GM23248 (cell line): ENCODE measurements around the gene TNMD. TPM values are rescaled to one million over a fixed set of nuclear protein-coding genes. Genes with fewer than 3 reads are reported as not detected.

Experiments used
- DNase-seq: peaks from one replicate; pipeline ENCODE4 v3.0.0-alpha.2; 2015
- H2AFZ ChIP-seq: fragments of 200-600 bp; sonication (generic); 2 replicates; pipeline ENCODE4 v1.6.1; 2016; ENCODE audit warnings: antibody characterized with exemption
- H3F3A ChIP-seq: fragments of 200-600 bp; sonication (generic); 2 replicates; pipeline ENCODE4 v1.6.1; 2016; ENCODE audit warnings: mild to moderate bottlenecking, antibody characterized with exemption, mixed run types; ENCODE audit not compliant: insufficient read depth
- H3K27ac ChIP-seq: fragments of 200-600 bp; sonication (generic); 2 replicates; pipeline ENCODE4 v1.5.1; 2016; ENCODE audit warnings: mild to moderate bottlenecking
- H3K27me3 ChIP-seq: fragments of 200-600 bp; sonication (generic); replicated peaks from 2 replicates; pipeline ENCODE4 v1.6.1; 2016; ENCODE audit warnings: mild to moderate bottlenecking; ENCODE audit not compliant: insufficient read depth
- H3K36me3 ChIP-seq: fragments of 200-600 bp; sonication (generic); 2 replicates; pipeline ENCODE4 v1.6.1; 2016; ENCODE audit warnings: low read depth, mild to moderate bottlenecking
- H3K4me1 ChIP-seq: fragments of 200-600 bp; sonication (generic); 2 replicates; pipeline ENCODE4 v1.6.1; 2016; ENCODE audit warnings: mild to moderate bottlenecking; ENCODE audit not compliant: insufficient read depth
- H3K4me2 ChIP-seq: fragments of 200-600 bp; sonication (generic); one replicate; pipeline ENCODE4 v1.6.1; 2016; ENCODE audit warnings: mild to moderate bottlenecking; ENCODE audit not compliant: unreplicated experiment
- H3K4me3 ChIP-seq: fragments of 200-600 bp; sonication (generic); 2 replicates; pipeline ENCODE4 v1.5.1; 2016; ENCODE audit warnings: mild to moderate bottlenecking
- H3K79me2 ChIP-seq: fragments of 200-600 bp; sonication (generic); 2 replicates; pipeline ENCODE4 v1.6.1; 2016; ENCODE audit warnings: mild to moderate bottlenecking; ENCODE audit not compliant: insufficient read depth
- H3K9ac ChIP-seq: fragments of 200-600 bp; sonication (generic); 2 replicates; pipeline ENCODE4 v1.6.1; 2016; ENCODE audit warnings: mild to moderate bottlenecking
- H3K9me2 ChIP-seq: fragments of 200-600 bp; sonication (generic); 2 replicates; pipeline ENCODE4 v1.6.1; 2016; ENCODE audit warnings: mixed run types, mild to moderate bottlenecking, moderate library complexity; ENCODE audit not compliant: insufficient read depth
- H3K9me3 ChIP-seq: fragments of 200-600 bp; sonication (generic); one replicate; pipeline ENCODE4 v1.6.1; 2017; ENCODE audit warnings: low read depth
- H4K20me1 ChIP-seq: fragments of 200-600 bp; sonication (generic); 2 replicates; pipeline ENCODE4 v1.6.0; 2016; ENCODE audit not compliant: insufficient read depth
- EZH2 ChIP-seq: fragments of 200-600 bp; sonication (generic); IDR thresholded peaks from 2 replicates; pipeline ENCODE4 v1.6.1; 2018; ENCODE audit warnings: antibody characterized with exemption, mild to moderate bottlenecking; ENCODE audit not compliant: insufficient read depth, poor library complexity, severe bottlenecking
- EZH2phosphoT487 ChIP-seq: fragments of 200-600 bp; sonication (generic); IDR thresholded peaks from 2 replicates; pipeline ENCODE4 v1.6.1; 2018; ENCODE audit warnings: antibody characterized with exemption, moderate library complexity, mild to moderate bottlenecking, low read depth; ENCODE audit not compliant: insufficient read depth
- whole genome bisulfite sequencing, 2 experiments: methylation state at CpG; one replicate each; pipeline ENCODE4 v1.1.6; 2015 to 2017; ENCODE audit warnings: low lambda C conversion rate in 2 of 2, low coverage in 1 of 2; ENCODE audit errors: missing lambda C conversion rate in 2 of 2; 5-methylcytosine and 5-hydroxymethylcytosine counted together
- in situ Hi-C: fragments of 300-500 bp; cut with MboI; formaldehyde crosslinking; loops from 2 replicates; pipeline ENCODE4 v1.15.0; 2020
- polyA plus RNA-seq: library from polyadenylated mRNA; unstranded; fragments of >200 nt; fragmentation: Nextera tagmentation; extraction: Ambion mirVana; gene quantifications from 2 replicates; pipeline ENCODE4 v1.2.1, GENCODE V29; 2016
- total RNA-seq: library from RNA; depleted of rRNA; stranded (reverse); fragments of >200 nt; shearing (Covaris generic); gene quantifications from 2 replicates; pipeline ENCODE4 v1.2.3, GENCODE V29; 2014

TNMD gene
- total and polyA plus RNA-seq, 2 experiments from 2014 or later: not detected

DNA sequence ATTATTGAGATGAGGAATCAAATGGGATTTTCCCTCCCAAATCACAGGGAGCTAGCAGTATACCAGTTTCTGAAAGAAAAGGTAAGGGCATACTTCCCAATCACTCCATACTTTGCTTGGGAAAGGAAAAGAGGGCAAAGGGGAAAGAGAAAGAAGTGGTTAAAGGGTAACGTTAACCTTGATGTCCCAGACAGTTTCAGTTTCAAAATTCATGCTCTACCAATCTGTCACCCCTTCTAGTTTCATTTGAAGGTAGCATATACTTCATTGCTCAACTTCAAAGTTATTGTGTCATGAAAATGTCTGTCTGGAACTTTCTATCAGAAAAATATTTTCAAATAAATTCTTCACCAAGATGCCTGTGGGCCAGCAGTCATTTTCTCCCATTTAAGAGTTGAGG is 16.0 kb downstream of the TNMD start:
- TF ChIP-seq EZH2: no peak
- no peak for TF ChIP-seq EZH2phosphoT487
- H3F3A ChIP-seq: no peaks in the 10 kb centered on the region
- no peaks in the 10 kb centered on the region for H3K4me1 ChIP-seq
- H3K79me2 ChIP-seq: no peaks in the 10 kb centered on the region
- no peaks in the 10 kb centered on the region for H3K27me3 ChIP-seq
- H3K9ac ChIP-seq: no peak overlapping the region
- no peak overlapping the region for H2AFZ ChIP-seq
- H3K9me3 ChIP-seq: no peaks in the 10 kb centered on the region
- WGBS, 2 experiments: 91 to 100% methylated on average over 1 of the region's 1 CpG
- no peak overlapping the region for H3K4me2 ChIP-seq
- H3K9me2 ChIP-seq: no peaks in the 10 kb centered on the region
- in situ Hi-C loops: no loop called here
- H3K36me3 ChIP-seq: no peaks in the 10 kb centered on the region
- H3K27ac ChIP-seq: no peak overlapping the region
- H3K4me3 ChIP-seq: no peak overlapping the region
- no peaks in the 10 kb centered on the region for H4K20me1 ChIP-seq
- DNase-seq: no peak

DNA sequence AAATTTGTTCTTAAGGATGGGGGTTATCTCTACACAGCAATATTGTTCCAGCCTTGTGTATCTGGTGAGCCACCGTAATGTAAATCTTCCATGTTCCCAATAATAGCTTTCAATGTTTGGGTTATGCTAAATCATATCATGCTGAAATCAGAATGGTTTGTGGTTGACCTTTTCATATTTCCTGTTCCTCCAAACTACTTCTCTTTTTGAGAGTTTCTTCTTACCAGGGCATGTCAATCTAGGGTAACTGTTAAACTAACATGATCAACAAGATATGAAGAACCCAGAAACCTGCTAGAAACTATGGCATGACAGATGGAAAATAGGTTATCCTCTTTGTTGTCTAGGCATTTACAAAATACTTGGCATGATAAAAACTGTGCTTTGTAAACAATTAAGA is 22.0 kb downstream of the TNMD start:
- TF ChIP-seq EZH2 (no peak), EZH2phosphoT487 (no peak)
- no peak overlapping the region for H3K27ac ChIP-seq
- H3F3A ChIP-seq: no peaks in the 10 kb centered on the region
- no peak for DNase-seq
- 50 to 100% methylated on average over 1 of the region's 1 CpG for WGBS, 2 experiments
- in situ Hi-C loops: no loop called here
- no peak overlapping the region for H3K9ac ChIP-seq
- H3K9me3 ChIP-seq: no peaks in the 10 kb centered on the region
- no peaks in the 10 kb centered on the region for H4K20me1 ChIP-seq
- H3K4me3 ChIP-seq: no peak overlapping the region
- H3K4me2 ChIP-seq: no peak overlapping the region
- H3K36me3 ChIP-seq: no peaks in the 10 kb centered on the region
- H3K79me2 ChIP-seq: no peaks in the 10 kb centered on the region
- no peaks in the 10 kb centered on the region for H3K27me3 ChIP-seq
- no peaks in the 10 kb centered on the region for H3K9me2 ChIP-seq
- H3K4me1 ChIP-seq: no peaks in the 10 kb centered on the region
- no peak overlapping the region for H2AFZ ChIP-seq

DNA sequence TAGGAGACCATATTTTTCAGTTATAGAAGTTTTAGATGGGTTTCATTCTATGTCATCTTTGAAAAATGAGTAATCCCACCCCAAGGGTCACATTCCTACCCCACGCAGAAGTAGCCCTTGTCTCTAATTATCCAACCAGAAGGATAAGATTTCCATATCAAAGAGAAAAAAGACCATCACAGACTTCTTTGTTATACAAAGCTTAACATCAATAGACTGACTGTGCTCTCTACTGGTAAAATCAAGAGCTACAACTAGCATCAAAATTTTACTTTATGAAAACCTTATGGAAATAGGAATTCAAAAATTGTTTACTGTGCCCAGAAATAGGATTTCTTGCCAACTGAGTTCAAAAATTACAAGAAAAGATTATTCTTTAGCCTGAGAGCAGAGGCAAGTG is 24.9 kb downstream of the TNMD start:
- DNase-seq: no peak
- Histone ChIP-seq H3K4me1 (no peaks in the 10 kb centered on the region), H3K9me3 (no peaks in the 10 kb centered on the region), H3K9ac (no peak overlapping the region), H3K27ac (no peak overlapping the region), H3K9me2 (no peaks in the 10 kb centered on the region), H3K36me3 (no peaks in the 10 kb centered on the region), H3K4me3 (no peak overlapping the region), H3K4me2 (no peak overlapping the region), H2AFZ (no peak overlapping the region), H3K79me2 (no peaks in the 10 kb centered on the region), H3K27me3 (no peaks in the 10 kb centered on the region), H4K20me1 (no peaks in the 10 kb centered on the region), H3F3A (no peaks in the 10 kb centered on the region)
- WGBS, 2 experiments: 0% methylated on average over 1 of the region's 1 CpG
- in situ Hi-C loops: no loop called here
- TF ChIP-seq EZH2 (no peak), EZH2phosphoT487 (no peak)

DNA sequence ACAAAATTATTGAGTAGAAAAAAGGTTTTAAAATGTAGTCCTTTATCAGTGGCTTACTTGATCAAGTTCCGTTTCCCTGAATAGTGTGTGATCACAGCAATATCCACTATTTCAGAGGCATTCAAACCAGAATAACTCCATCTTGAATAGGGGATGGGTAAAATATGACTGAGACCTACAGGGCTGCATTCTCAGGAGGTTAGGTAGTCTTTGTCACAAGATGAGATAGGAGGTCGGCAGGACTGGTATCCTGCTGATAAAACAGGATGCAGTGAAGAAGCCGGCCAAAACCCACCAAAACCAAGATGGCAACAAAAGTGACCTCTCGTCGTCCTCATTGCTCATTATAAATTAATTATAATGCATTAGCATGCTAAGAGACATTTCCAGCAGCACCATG is 27.2 kb downstream of the TNMD start:
- Histone ChIP-seq H3K9ac (no peak overlapping the region), H3K27me3 (no peaks in the 10 kb centered on the region)
- in situ Hi-C loops: no loop called here

DNA sequence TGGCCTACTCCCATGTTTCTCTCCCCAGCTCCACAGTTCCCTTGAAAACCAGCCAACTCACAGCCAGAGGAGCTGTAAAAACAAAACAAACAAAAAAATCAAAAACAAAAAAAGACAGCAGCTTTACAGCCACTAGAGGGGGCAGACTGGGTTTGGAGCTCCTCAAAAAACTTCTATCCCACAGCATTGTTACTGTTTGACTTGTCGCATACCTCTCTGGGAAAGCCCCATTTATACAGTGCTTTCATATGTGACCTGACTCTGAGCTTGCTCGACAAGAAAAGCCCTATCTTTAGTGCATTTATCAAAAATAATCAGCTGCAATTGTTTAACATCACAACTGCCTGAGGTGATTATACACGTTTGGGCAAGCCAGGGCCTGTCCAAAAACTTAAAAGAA is 30.3 kb downstream of the TNMD start:
- Histone ChIP-seq H3K9me2 (no peaks in the 10 kb centered on the region), H3K36me3 (no peaks in the 10 kb centered on the region), H3F3A (no peaks in the 10 kb centered on the region), H3K27me3 (no peaks in the 10 kb centered on the region), H4K20me1 (no peaks in the 10 kb centered on the region), H3K27ac (no peak overlapping the region), H3K79me2 (no peaks in the 10 kb centered on the region), H3K4me3 (no peak overlapping the region), H3K4me1 (0 out of 2 replicates have a peak, but pooled peaks cover 7% of the 10 kb centered on the region), H3K4me2 (peak overlapping the region; percentile 12), H3K9me3 (no peaks in the 10 kb centered on the region), H3K9ac (no peak overlapping the region), H2AFZ (peak overlapping the region; percentile 75)
- DNase-seq: peak; percentile 70
- WGBS, 2 experiments: 30 to 33% methylated on average over 3 of the region's 3 CpGs
- TF ChIP-seq EZH2phosphoT487 (no peak), EZH2 (no peak)
- in situ Hi-C loops: no loop called here

More for the DNA sequence above, 27.2 kb downstream of the TNMD start:
- Histone ChIP-seq H3K36me3 (no peaks in the 10 kb centered on the region), H3K27ac (no peak overlapping the region), H3K4me3 (no peak overlapping the region), H3F3A (no peaks in the 10 kb centered on the region), H3K9me2 (no peaks in the 10 kb centered on the region), H3K4me1 (0 out of 2 replicates have a peak, but pooled peaks cover 7% of the 10 kb centered on the region), H3K9me3 (no peaks in the 10 kb centered on the region), H4K20me1 (no peaks in the 10 kb centered on the region), H2AFZ (no peak overlapping the region), H3K4me2 (no peak overlapping the region), H3K79me2 (no peaks in the 10 kb centered on the region)
- no peak for TF ChIP-seq EZH2
- no peak for TF ChIP-seq EZH2phosphoT487
- DNase-seq: no peak
- WGBS, 2 experiments: 70 to 71% methylated on average over 2 to 5 of the region's 5 CpGs
